ENCODE measurements around the gene EPHA6. TPM values are rescaled to one million over a fixed set of nuclear protein-coding genes. Genes with fewer than 3 reads are reported as not detected.

EPHA6 gene
- total RNA-seq, 6 donors from 2014 or later, result 0.14 to 1.0 (median 0.57) TPM; not detected in 3

DNA sequence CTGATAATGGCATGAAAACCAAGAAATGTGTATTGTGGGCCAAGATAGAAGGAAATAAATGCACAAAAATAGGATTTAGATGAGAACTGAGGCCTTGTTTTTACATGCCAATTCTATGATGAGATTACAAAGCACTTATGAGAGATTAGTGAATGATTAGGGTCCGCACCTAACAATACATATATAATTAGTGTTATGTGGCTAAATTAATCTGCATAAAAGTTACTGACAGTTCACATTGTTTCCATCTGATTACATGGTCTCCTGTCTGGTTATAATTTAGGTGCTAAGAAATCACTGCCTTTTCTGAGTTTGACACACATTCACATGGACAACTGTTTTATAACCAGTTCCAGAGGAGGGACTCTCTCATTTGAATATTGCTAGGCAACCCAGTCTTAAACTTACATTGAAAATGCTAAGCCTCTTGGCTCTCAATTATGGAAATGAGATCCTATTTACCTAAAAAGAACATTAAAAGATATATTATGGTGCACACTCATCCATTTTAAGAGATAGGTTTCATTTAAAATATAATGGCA lies 833.1 kb downstream of the EPHA6 start:
- Histone ChIP-seq H3K36me3 (no peaks in the 10 kb centered on the region), H3K27ac (no peak overlapping the region), H3K4me1 (no peaks in the 10 kb centered on the region), H3K9me3 (no peaks in the 10 kb centered on the region), H3K4me3 (no peak overlapping the region), H3K27me3 (no peaks in the 10 kb centered on the region)
- TF ChIP-seq EP300 (IDR thresholded peaks at IDR 0.05), result no peak
- 86 to 93% methylated on average over 1 of the region's 1 CpG for WGBS, 2 donors
- ATAC-seq (ENCODE audit: low FRiP score in 2 of 2) (no peak), DNase-seq (no peak)

DNA sequence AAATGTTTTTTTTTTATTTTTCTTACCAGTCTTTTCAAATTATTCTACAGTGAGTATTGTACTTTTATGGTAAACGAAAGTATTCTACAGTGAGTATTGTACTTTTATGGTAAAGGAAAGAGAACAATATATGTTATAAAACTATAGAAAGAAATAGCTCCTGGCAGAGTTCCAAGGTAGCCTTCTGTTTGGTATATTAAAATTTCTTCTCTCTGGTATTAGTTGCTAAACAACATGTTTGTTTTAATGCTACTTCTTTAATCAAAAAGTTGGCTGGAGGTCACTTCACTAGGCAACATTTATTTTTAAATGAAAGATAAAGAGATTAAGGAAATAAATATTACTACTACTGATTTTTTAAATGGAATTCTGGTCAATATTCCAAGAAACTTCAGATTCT lies 841.6 kb downstream of the EPHA6 start:
- H3K4me3 ChIP-seq, result no peak overlapping the region
- no peak overlapping the region for H3K27ac ChIP-seq
- no peaks in the 10 kb centered on the region for H3K27me3 ChIP-seq
- no peaks in the 10 kb centered on the region for H3K9me3 ChIP-seq
- ATAC-seq (ENCODE audit: low FRiP score in 2 of 2) (no peak), DNase-seq (no peak)
- H3K36me3 ChIP-seq, result no peaks in the 10 kb centered on the region
- TF ChIP-seq POLR2AphosphoS5 (IDR thresholded peaks at IDR 0.05), result no peak
- TF ChIP-seq EP300 (IDR thresholded peaks at IDR 0.05), result no peak
- TF ChIP-seq, protein P1, sequence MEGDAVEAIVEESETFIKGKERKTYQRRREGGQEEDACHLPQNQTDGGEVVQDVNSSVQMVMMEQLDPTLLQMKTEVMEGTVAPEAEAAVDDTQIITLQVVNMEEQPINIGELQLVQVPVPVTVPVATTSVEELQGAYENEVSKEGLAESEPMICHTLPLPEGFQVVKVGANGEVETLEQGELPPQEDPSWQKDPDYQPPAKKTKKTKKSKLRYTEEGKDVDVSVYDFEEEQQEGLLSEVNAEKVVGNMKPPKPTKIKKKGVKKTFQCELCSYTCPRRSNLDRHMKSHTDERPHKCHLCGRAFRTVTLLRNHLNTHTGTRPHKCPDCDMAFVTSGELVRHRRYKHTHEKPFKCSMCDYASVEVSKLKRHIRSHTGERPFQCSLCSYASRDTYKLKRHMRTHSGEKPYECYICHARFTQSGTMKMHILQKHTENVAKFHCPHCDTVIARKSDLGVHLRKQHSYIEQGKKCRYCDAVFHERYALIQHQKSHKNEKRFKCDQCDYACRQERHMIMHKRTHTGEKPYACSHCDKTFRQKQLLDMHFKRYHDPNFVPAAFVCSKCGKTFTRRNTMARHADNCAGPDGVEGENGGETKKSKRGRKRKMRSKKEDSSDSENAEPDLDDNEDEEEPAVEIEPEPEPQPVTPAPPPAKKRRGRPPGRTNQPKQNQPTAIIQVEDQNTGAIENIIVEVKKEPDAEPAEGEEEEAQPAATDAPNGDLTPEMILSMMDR (IDR thresholded peaks at IDR 0.05), result no peak
- no peak for TF ChIP-seq POLR2A (IDR thresholded peaks at IDR 0.05)
- H3K4me1 ChIP-seq, result no peaks in the 10 kb centered on the region
- 76 to 78% methylated on average over 1 of the region's 1 CpG for WGBS, 2 donors

DNA sequence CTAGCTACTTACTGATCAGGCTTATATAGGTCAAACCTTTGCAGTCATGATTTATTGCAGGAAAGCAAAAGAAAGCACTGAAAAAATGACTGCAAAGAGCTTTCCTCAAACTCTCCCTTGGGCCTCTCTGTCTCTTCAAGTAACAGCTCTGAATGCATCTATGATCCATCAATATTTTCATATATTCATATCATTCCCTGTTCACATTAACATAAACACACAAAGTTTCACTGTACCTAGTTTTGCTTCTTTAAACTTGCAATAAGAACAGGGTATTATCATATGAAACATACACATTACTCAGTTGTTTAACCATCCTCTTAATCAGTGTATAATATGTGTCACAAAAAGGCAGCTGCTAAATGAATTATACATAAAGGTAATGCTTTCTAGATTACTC lies 842.2 kb downstream of the EPHA6 start:
- H3K4me3 ChIP-seq, result no peak overlapping the region
- no peaks in the 10 kb centered on the region for H3K27me3 ChIP-seq
- DNase-seq, result no peak
- no peak for ATAC-seq (ENCODE audit: low FRiP score in 2 of 2)
- H3K9me3 ChIP-seq, result no peaks in the 10 kb centered on the region
- no peaks in the 10 kb centered on the region for H3K4me1 ChIP-seq
- no peak overlapping the region for H3K27ac ChIP-seq
- no peak for TF ChIP-seq POLR2A (IDR thresholded peaks at IDR 0.05)
- TF ChIP-seq, protein P1 (IDR thresholded peaks at IDR 0.05), result no peak
- TF ChIP-seq EP300 (IDR thresholded peaks at IDR 0.05), result no peak
- no peak for TF ChIP-seq POLR2AphosphoS5 (IDR thresholded peaks at IDR 0.05)
- no peaks in the 10 kb centered on the region for H3K36me3 ChIP-seq

DNA sequence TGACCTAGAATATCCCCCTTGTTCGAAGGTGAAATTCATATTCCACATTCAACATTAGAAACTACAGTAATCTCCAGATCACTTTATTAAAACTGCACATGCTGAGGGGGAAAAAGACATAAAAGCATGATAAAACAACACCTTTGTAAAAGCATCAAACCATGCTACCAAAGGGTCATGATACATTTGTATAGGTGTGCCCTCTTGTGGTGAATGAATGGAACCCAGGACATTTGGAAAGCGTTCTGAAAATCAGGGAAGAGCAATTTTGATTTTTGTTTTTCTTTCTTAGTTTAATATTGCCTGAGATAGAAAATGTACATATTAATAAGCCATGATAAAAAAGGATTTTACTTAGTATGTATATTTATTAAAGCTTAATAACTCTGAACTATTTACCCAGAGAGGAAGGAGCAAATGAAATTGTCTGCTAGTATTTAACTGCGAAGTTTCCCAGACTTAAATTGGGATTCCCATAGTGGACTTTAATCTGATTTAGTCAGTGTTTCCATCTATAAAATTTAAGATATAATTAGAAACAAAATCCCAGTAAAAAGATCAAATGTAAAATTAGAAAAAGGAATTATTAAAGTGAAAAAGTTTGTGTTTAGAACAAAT lies 844.4 kb downstream of the EPHA6 start:
- Histone ChIP-seq H3K27ac (no peak overlapping the region), H3K36me3 (no peaks in the 10 kb centered on the region), H3K4me3 (no peak overlapping the region), H3K9me3 (no peaks in the 10 kb centered on the region), H3K4me1 (no peaks in the 10 kb centered on the region), H3K27me3 (no peaks in the 10 kb centered on the region)
- DNase-seq, result no peak
- 51 to 60% methylated on average over 3 of the region's 3 CpGs for WGBS, 2 donors
- TF ChIP-seq, protein P1 (IDR thresholded peaks at IDR 0.05), result peak in 4 of 6 experiments; percentile 20 to 37 (median 30)
- TF ChIP-seq POLR2A (IDR thresholded peaks at IDR 0.05) (no peak), POLR2AphosphoS5 (IDR thresholded peaks at IDR 0.05) (no peak), EP300 (IDR thresholded peaks at IDR 0.05) (no peak)
- ATAC-seq (ENCODE audit: low FRiP score in 2 of 2), result no peak

DNA sequence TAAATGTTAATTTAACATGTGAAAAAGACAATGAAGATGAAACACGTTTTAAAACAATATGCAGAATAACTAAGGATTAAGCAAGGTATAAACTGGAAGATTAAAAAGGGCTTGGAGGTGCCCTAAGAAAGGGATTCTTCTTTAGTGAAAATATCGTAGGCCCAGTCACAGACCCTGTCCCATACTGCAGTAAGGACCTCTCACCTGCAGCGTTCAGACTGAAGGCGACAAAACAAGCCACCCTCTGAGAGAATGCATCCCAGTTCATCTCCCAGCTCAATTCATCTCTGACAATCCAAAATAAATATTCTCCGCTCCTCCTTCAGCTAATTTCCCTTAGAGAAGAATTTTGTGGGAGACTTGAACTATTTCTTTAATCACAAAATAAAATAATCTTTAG lies 847.9 kb downstream of the EPHA6 start:
- 70 to 77% methylated on average over 5 of the region's 5 CpGs for WGBS, 2 donors
- Histone ChIP-seq H3K4me1 (no peaks in the 10 kb centered on the region), H3K4me3 (no peak overlapping the region), H3K9me3 (no peaks in the 10 kb centered on the region), H3K27ac (no peak overlapping the region), H3K36me3 (no peaks in the 10 kb centered on the region), H3K27me3 (no peaks in the 10 kb centered on the region)
- TF ChIP-seq POLR2A (IDR thresholded peaks at IDR 0.05) (no peak), EP300 (IDR thresholded peaks at IDR 0.05) (no peak), POLR2AphosphoS5 (IDR thresholded peaks at IDR 0.05) (no peak)
- TF ChIP-seq, protein P1 (IDR thresholded peaks at IDR 0.05), result no peak
- DNase-seq, result no peak
- ATAC-seq (ENCODE audit: low FRiP score in 2 of 2), result no peak
